GM21619 (cell line): Measurements from ENCODE around the gene ATXN1.
A peak's percentile ranks its signal among the peaks of the same experiment; 100 is the strongest.
"Not testable (repeated sequence)": the region's sequence is repeated elsewhere in the genome, so short reads cannot be mapped to it uniquely, and the experiment has no call there.

Experiments
- ATAC-seq: cut with Tn5 transposase; IDR thresholded peaks from one replicate; pipeline ENCODE4 v1.9.1; 2021; ENCODE audit not compliant: unreplicated experiment

The ATXN1 gene

DNA sequence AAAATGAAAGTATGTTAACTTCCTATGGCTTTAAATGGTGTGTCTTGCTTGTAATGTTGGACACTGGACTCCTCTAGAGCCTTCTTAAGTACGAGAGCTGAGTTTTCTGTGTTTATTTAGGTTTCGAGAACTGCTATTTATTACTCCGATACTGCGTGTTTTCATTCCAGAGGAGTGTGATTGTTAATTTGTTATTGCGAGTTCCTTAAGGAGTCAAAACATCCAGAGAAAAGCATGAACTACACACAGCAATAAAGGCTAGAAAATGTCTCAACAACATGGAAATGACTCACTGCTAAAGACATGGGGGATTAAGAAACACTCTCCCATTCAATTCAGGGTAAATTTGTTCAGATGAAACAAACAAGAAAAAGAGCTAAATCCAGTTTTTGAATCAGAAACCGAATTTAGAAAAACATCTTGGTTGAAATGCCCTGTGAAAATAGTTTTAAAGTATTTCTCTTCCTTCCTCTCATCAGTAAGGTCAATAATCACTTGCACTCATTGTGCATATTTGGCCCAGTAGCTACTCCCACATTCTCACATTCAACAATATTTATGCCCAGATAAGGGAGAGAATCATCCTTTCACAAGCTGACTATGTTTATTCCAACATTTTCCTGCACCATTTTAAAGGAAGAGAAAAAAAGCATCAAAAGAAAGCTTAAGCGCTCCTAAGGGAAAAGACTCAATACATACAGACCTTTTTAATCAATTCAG is 36.0 kb downstream of the ATXN1 start:
- no peak for ATAC-seq

DNA sequence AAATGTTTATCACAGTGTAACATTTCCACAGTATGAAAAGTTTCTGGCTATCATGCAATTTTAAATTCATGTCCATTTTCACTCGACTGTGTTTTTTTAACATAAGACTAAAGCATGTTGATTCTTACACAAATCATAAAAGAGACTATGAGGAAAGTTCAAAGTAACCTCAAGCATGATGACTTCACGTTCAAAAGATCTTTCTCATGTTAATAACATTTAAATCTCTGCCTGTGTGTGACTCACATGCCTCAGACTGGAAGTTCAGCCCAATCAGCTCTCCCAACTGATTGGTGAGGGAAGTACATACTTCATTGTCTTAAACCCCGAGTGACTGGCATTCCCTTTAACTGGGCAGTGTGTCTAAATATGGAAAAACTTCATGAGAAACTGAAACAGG is 37.4 kb downstream of the ATXN1 start:
- ATAC-seq = no peak

DNA sequence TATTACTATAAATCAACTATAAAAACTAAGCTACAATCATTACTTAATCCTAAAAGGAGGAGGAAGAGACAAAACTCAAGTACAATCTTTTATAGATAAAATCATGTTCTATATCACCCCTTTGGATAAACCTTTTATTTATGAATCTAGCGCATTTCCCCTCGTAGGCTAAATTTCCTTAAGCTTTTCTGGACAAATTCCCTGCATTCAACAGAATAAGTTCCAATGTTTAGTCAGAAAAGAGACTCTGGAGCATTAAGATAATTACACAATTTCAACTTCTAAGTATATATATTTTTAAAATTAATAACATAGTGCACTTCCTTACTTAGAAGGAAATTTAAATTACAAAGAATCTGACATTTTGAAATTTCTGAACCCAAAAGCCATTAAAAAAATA is 37.9 kb downstream of the ATXN1 start:
- ATAC-seq = no peak

- ATAC-seq = no peak
Measured at GRCh38 chr6:16722630-16723029, 38.6 kb downstream of the ATXN1 start.

GRCh38 chr6:16721977-16722376 is 39.3 kb downstream of the ATXN1 start:
- ATAC-seq = no peak

- no peak for ATAC-seq
Measured at GRCh38 chr6:16720861-16721260, 40.4 kb downstream of the ATXN1 start.

DNA sequence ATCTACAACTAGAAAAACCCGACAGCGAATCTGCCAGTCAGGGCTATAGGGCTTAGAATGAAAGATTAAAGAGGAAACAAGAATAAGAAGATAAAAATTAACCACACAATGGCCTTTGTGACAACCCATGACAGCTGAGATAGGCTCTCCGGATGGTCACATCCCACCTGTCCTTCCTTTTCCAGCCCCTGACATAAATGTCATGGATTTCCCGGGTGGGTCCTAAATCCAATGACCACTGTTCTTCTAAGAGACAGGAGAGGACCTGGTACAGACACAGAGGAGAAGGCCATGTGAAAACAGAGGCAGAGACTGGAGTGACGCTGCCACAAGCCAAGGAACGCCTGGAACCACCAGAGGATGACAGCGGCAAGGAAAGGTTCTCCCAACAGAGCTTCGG is 41.8 kb downstream of the ATXN1 start:
- no peak for ATAC-seq

DNA sequence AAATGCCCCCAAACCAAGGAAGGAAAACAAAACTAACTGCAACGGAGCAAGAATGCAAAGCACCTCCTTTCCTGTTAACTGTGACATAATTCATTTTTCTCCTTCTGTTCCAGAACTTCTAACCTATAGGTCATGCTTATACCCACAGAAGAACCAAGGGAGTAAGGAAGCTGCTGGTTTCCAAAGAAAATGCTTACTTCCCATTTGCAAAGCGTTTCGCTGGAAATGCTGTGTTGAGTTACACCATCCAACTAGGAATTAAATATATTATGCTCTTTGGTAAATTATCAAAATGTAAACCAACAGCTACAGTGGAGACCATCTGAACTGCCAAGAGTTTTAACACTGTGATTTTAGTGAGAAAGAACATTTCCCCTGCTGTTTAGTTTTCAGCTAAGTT is 42.9 kb downstream of the ATXN1 start:
- no peak for ATAC-seq

GRCh38 chr6:16717275-16717942 is 43.9 kb downstream of the ATXN1 start:
- ATAC-seq = no peak

DNA sequence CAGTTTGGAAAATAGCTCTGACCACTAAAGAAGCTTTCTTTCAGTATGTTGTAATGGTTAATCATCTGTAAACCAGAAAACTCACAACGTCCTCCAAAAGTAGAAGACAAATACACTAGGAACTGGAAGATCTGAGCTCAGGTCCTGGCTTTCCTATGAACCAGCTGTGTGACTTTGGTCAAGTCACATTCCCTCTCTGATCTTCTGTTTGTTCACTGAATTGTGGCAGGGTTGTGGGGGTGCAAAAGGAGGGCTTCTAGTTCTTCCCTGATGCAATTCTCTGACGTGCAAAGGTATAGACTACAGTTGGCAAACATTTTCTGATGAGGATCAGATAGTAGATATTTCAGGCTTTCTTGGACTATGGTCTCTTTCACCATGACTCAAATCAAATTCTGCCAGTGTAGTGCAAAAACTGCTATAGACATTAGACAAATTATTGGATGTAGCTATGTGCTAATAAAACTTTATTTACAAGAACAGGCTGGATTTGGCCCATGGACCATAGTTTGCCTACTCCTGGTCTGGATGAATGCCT is 44.9 kb downstream of the ATXN1 start:
- no peak for ATAC-seq

DNA sequence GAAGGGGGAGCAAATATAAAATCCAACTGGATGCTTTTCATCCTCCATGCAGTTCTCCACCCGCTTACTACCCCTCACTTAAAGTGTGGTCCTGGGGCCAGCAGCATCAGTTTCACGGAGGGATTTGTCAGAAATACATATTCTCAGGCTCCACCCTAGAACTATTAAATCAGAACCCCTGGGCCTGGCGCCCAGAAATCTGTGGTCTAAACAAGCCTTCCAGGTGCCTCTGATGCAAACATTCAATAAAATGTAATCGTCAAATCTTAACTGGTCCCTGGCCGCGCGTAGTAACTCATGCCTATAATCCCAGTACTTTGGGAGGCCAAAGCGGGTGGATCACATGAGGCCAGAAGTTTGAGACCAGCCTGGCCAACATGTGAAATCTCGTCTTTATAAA is 47.7 kb downstream of the ATXN1 start:
- no peak for ATAC-seq

DNA sequence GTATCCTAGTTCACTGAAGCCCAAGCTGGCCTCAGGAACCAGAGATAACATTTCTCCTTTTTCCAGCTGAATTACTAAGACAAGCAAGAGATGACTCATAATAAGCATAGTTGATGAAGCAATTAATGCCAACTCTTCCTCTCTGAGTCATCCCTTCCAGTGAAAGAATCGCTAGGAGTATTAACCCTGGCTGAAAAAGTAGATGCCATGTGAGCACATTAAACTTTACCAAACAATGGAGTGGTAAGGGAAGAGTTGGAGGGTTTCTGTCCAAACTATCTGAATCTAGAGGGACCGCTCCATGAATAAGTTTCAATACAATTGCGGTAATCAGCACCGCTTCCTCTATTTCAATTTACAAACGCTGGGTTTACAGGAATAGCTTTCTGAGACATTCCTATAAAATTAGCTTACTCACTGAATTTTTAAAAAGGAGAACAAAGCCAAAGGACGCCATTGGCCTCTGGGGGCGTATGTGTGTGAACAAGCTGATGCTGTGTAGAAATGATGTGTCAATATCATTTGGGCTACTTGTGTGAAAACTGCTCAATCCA is 48.3 kb downstream of the ATXN1 start:
- peak; percentile 33 for ATAC-seq

- ATAC-seq = peak; percentile 80
Measured at GRCh38 chr6:16712255-16712930, 48.9 kb downstream of the ATXN1 start.

GRCh38 chr6:16711546-16712254 is 49.6 kb downstream of the ATXN1 start:
- ATAC-seq = no peak

DNA sequence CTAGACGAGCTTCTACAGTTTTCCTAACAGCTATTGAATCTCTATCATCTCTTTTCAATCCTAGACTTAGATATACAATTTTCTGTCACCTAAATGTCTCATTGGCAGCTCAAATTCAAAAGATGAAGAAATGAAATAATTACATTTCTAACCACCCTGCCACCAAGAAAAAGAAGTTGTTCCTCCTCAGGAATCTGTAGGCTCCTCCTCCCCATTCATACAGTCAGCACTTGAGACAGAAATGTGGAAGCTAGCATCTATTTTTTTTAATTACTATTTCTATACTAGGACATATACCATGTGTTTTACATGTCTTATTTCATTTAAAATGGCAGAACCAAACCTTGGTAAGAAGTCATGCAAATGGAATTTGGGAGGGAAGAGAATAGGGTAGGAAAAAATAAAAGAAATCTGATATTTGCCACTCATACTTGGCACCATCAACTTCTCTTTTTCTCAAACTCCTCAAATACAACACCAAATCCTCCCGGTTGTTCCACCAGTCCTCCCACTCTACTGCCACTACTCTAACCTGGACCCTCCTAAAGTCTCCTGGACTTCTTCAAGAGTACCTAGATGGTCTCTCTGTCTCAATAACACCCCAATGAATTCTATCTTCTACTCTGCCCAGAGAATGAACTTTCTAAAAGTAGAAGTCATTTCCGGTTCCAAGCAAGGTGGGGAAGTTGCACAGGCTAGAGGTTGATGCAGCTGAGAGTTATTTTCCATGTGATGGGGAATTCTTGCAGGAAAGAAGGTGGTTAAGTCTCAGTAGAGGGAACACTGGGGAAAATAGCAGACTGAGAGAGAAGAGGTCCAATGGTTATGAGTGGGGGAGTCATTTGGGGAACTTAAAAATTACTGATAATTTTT is 54.1 kb downstream of the ATXN1 start:
- ATAC-seq = peak; percentile 48

DNA sequence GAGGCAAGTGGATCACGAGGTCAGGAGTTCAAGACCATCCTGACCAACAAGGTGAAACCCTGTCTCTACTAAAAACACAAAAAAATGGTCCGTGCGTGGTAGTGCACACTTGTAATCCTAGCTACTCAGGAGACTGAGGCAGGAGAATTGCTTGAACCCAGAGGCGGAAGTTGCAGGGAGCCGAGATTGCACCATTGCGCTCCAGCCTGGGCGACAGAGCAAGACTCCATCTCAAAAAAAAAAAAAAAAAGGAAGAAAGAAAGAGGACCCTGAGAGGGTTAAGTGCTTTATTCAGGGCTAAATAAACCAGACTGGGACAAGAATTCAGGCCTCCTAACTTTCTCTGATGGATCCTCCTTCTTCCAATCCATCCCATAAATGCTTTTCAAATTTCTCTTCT is 54.8 kb downstream of the ATXN1 start:
- not testable (repeated sequence) for ATAC-seq

DNA sequence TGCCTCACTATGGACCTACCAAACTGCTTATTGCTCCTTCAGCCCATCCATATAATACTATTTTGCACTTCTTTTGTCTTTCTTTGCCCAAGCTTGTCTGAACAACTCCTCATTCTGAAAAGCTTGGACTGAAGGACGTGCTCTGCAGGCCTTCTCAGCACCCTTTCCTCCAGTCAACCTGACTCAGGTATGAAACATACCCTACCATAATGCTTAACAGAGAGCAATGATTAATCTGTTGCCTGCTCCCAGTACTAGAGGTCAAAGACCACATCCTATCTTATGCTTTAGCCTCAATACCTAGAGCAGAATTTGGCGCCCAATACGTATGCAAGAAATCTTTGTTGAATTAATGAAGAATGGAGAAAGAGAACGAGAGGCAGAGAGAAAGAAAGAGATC is 55.2 kb downstream of the ATXN1 start:
- no peak for ATAC-seq

- no peak for ATAC-seq
Measured at GRCh38 chr6:16705081-16705993, 55.9 kb downstream of the ATXN1 start.
